ENCODE data around the gene RHOU.
"Not testable (repeated sequence)": the region's sequence is repeated elsewhere in the genome, so short reads cannot be mapped to it uniquely, and the experiment has no call there.

RHOU gene

DNA sequence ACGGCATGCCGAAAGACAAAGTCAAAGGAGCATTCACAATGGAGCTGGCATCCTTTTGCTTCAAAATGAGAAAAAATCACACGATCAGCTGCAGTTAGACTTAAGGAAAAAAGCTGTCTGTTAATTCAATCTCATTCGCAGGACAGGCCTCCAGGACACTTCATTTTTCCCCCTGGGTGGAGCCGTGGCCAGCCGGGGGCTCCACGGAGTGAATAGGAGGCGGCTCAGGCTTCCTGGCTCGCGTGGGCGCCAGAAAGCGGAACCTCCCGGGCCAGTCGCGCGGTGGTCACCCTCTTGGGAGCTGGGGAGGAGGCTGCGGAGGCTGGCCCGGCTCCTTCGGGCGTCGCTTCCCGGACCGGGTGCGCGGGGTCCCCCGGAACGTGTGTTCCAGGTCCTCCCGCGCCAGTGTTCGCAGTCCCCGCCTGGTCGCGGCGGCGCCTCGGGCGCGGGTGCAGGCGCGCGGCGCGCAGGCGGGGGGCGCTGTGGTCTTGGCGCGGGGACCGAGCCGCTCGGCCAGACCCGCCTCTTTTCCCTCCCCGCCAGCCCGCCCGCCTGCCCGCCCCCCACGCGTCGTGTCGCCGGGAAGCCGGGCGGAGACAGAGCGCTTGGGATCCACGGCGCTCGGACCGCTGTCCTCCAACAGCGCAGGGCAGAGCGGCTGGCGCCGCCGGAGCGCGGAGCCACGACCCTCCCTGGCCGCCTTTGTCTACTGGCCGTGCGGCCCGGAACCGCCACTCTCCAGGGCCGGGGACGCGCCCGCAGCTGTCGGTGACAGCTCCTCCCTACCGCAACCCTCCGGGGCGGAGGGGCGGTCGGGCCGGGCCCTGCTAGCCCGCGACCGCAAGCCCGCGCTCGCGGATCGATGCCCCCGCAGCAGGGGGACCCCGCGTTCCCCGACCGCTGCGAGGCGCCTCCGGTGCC lies at the start of gene RHOU:
Gene RHOU (plus strand): TSS at position 599 of the 921 bp plus-strand sequence. CDS start 264 bp downstream, at position 863.
- Histone ChIP-seq H3K4me1 (ENCODE audit: insufficient read depth, low read length) (0 out of 2 replicates have a peak, but pooled peaks cover 8% of the 10 kb centered on the region), H3K9me3 (ENCODE audit: control insufficient read depth, insufficient read depth, low read length) (no peaks in the 10 kb centered on the region), H3K9ac (ENCODE audit: low read depth, low read length) (peak within 1 kb of the TSS; percentile 75), H3K36me3 (ENCODE audit: insufficient read depth, low read length) (no peaks in the 10 kb centered on the region; the same call in 1 of the 2 replicates)

DNA sequence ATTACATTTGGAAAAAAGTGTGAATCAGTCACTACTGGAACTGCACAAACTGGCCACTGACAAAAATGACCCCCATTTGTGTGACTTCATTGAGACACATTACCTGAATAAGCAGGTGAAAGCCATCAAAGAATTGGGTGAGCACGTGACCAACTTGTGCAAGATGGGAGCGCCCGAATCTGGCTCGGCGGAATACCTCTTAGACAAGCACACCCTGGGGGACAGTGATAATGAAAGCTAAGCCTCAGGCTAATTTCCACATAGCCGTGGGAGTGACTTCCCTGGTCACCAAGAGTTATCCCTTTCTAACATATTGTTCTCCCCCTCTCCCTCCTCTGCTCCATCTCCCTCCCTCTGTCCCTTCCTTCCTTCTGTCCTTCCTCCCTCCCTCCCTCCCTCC lies 47.7 kb upstream of the RHOU start:
- H3K9ac ChIP-seq (ENCODE audit: low read depth, low read length), result no peak overlapping the region
- no peaks in the 10 kb centered on the region for H3K4me1 ChIP-seq (ENCODE audit: insufficient read depth, low read length)
- H3K9me3 ChIP-seq (ENCODE audit: control insufficient read depth, insufficient read depth, low read length), result no peaks in the 10 kb centered on the region
- H3K36me3 ChIP-seq (ENCODE audit: insufficient read depth, low read length), result no peaks in the 10 kb centered on the region

- no peak overlapping the region for H3K9ac ChIP-seq (ENCODE audit: low read depth, low read length)
- H3K36me3 ChIP-seq (ENCODE audit: insufficient read depth, low read length), result no peaks in the 10 kb centered on the region
- no peaks in the 10 kb centered on the region for H3K9me3 ChIP-seq (ENCODE audit: control insufficient read depth, insufficient read depth, low read length)
- H3K4me1 ChIP-seq (ENCODE audit: insufficient read depth, low read length), result no peaks in the 10 kb centered on the region
Measured at GRCh38 chr1:228689255-228689654, 46.0 kb upstream of the RHOU start.

GRCh38 chr1:228691211-228691610 lies 44.1 kb upstream of the RHOU start:
- H3K9me3 ChIP-seq (ENCODE audit: control insufficient read depth, insufficient read depth, low read length), result no peaks in the 10 kb centered on the region
- H3K4me1 ChIP-seq (ENCODE audit: insufficient read depth, low read length), result no peaks in the 10 kb centered on the region
- H3K9ac ChIP-seq (ENCODE audit: low read depth, low read length), result no peak overlapping the region
- no peaks in the 10 kb centered on the region for H3K36me3 ChIP-seq (ENCODE audit: insufficient read depth, low read length)

DNA sequence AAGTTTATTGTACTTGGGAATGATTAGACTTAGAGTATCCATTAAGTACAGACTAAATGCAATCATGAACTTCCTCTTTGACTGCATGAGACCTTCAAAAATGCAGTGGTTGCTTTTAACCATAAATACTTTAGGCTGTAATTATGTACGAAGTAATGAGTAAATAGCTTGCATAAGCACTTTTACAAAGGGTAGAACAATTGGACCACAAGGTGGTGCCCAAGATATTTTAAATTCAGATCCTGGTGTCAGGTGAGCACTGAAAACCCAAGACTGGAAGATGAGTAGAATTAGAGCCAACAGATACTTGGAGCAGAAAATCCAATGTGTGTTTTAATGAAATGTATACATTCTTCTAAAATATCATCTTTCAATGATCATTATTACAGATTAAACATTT lies 43.4 kb upstream of the RHOU start:
- Histone ChIP-seq H3K9ac (ENCODE audit: low read depth, low read length) (no peak overlapping the region), H3K4me1 (ENCODE audit: insufficient read depth, low read length) (peaks cover 3% of the 10 kb centered on the region; the same call in 1 of the 2 replicates), H3K9me3 (ENCODE audit: control insufficient read depth, insufficient read depth, low read length) (no peaks in the 10 kb centered on the region), H3K36me3 (ENCODE audit: insufficient read depth, low read length) (no peaks in the 10 kb centered on the region)

- not testable (repeated sequence) for H3K9ac ChIP-seq (ENCODE audit: low read depth, low read length); H3K9me3 ChIP-seq (ENCODE audit: control insufficient read depth, insufficient read depth, low read length); H3K36me3 ChIP-seq (ENCODE audit: insufficient read depth, low read length)
- peaks cover 10% of the 10 kb centered on the region for H3K4me1 ChIP-seq (ENCODE audit: insufficient read depth, low read length)
Measured at GRCh38 chr1:228694447-228694846, 40.8 kb upstream of the RHOU start.

DNA sequence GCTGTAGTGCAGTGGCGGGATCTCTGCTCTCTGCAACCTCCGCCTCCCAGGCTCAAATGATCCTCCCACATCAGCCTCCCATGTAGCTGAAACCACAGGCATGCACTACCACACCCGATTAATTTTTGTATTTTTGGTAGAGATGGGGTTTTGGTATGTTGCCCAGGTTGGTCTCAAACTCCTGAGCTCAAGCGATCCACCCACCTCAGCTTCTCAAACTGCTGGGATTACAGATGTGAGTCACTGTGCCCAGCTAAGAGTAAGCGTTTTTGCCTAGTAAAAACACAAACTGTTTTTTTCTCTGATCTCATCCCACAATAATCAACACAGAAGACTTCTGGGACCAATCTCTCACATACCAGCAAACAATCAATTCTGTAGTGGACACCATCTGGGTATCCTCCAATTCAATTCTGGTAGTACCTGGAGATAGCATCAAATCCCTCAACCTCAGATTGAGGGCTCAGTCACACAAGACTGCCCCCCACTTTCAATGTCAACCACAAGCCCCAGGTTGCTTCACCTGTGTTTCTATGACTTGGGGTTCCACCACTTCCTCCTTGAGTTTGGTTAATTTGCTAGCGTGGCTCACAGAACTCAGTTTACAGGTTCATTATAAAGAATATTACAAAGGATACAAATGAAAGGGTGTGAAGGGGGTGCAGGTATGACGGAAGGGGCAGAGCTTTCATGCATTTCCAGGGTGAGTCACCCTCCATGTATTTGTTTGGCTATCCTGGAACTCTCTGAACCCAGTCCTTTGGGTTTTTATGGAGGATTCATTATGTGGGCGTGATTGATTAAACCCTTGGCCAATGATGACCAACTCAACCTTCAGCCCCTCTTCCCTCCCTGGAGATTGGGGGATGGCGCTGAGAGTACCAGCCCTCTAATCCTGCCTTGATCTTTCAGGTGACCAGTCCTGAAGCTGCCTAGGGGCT lies 40.0 kb upstream of the RHOU start:
- peaks cover 10% of the 10 kb centered on the region for H3K4me1 ChIP-seq (ENCODE audit: insufficient read depth, low read length)
- H3K9me3 ChIP-seq (ENCODE audit: control insufficient read depth, insufficient read depth, low read length), result no peaks in the 10 kb centered on the region
- no peaks in the 10 kb centered on the region for H3K36me3 ChIP-seq (ENCODE audit: insufficient read depth, low read length)
- H3K9ac ChIP-seq (ENCODE audit: low read depth, low read length), result no peak overlapping the region

- peaks cover 10% of the 10 kb centered on the region for H3K4me1 ChIP-seq (ENCODE audit: insufficient read depth, low read length)
- H3K9ac ChIP-seq (ENCODE audit: low read depth, low read length), result no peak overlapping the region
- no peaks in the 10 kb centered on the region for H3K36me3 ChIP-seq (ENCODE audit: insufficient read depth, low read length)
- H3K9me3 ChIP-seq (ENCODE audit: control insufficient read depth, insufficient read depth, low read length), result no peaks in the 10 kb centered on the region
Measured at GRCh38 chr1:228697207-228698016, 37.9 kb upstream of the RHOU start.

DNA sequence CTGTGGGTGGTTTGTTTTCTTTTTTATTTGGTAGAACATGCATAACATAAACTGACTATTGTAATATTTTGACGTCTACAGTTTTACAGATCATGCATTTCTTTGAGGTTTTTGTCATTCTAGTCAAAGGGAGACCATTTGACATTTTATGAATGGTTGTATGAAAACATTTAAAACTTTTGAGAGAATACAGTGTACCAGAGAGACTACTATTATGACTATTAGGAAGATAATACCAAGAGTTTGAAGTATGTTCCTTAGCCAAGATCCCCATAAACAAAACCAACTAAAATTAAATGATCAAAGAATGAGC lies 37.3 kb upstream of the RHOU start:
- H3K36me3 ChIP-seq (ENCODE audit: insufficient read depth, low read length), result no peaks in the 10 kb centered on the region
- no peak overlapping the region for H3K9ac ChIP-seq (ENCODE audit: low read depth, low read length)
- peaks cover 10% of the 10 kb centered on the region for H3K4me1 ChIP-seq (ENCODE audit: insufficient read depth, low read length)
- H3K9me3 ChIP-seq (ENCODE audit: control insufficient read depth, insufficient read depth, low read length), result no peaks in the 10 kb centered on the region

GRCh38 chr1:228702433-228702832 lies 32.8 kb upstream of the RHOU start:
- no peaks in the 10 kb centered on the region for H3K36me3 ChIP-seq (ENCODE audit: insufficient read depth, low read length)
- no peak overlapping the region for H3K9ac ChIP-seq (ENCODE audit: low read depth, low read length)
- H3K9me3 ChIP-seq (ENCODE audit: control insufficient read depth, insufficient read depth, low read length), result no peaks in the 10 kb centered on the region

DNA sequence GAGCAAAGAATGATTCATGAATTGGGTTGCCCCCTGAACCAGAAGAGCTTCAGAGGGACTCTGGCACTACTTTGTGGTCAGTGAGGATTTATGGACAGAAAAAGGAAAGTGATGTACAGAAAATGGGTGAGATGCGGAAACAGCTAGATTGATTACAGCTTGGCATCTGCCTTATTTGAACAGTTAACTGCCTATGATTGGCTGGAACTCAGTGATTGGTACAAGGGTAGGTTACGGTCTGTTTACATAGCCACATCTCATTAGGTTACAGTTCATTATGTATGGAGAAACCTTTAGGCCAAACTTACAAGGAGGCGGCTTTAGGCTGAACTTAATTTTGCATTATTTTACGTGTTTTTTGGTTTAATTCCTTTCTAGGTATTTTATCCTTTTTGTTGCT lies 29.0 kb upstream of the RHOU start:
- Histone ChIP-seq H3K4me1 (ENCODE audit: insufficient read depth, low read length) (no peaks in the 10 kb centered on the region), H3K36me3 (ENCODE audit: insufficient read depth, low read length) (no peaks in the 10 kb centered on the region), H3K9me3 (ENCODE audit: control insufficient read depth, insufficient read depth, low read length) (no peaks in the 10 kb centered on the region), H3K9ac (ENCODE audit: low read depth, low read length) (no peak overlapping the region)

More at GRCh38 chr1:228702433-228702832, 32.8 kb upstream of the RHOU start:
- peaks cover 2% of the 10 kb centered on the region for H3K4me1 ChIP-seq (ENCODE audit: insufficient read depth, low read length)

- Histone ChIP-seq H3K4me1 (ENCODE audit: insufficient read depth, low read length) (no peaks in the 10 kb centered on the region), H3K9me3 (ENCODE audit: control insufficient read depth, insufficient read depth, low read length) (no peaks in the 10 kb centered on the region), H3K9ac (ENCODE audit: low read depth, low read length) (no peak overlapping the region), H3K36me3 (ENCODE audit: insufficient read depth, low read length) (no peaks in the 10 kb centered on the region)
Measured at GRCh38 chr1:228717081-228717480, 18.2 kb upstream of the RHOU start.

DNA sequence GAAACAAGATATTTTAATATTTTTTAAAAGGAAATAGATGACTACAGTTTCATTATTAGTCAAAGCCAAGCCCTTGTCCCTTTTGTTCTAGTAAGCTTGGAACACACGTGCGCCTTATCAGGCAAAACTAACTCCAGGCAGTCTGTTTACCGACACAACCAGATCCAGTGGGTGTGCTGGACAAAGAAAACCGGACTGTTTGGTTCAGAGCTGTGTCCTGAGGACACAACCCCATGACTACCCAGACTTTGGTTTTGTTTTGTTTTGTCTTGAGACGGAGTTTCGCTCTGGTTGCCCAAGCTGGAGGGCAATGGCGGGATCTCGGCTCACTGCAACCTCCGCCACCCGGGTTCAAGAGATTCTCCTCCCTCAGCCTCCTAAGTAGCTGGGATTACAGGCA lies 13.9 kb upstream of the RHOU start:
- Histone ChIP-seq H3K36me3 (ENCODE audit: insufficient read depth, low read length) (no peaks in the 10 kb centered on the region), H3K9me3 (ENCODE audit: control insufficient read depth, insufficient read depth, low read length) (no peaks in the 10 kb centered on the region), H3K4me1 (ENCODE audit: insufficient read depth, low read length) (peaks cover 12% of the 10 kb centered on the region), H3K9ac (ENCODE audit: low read depth, low read length) (no peak overlapping the region)

DNA sequence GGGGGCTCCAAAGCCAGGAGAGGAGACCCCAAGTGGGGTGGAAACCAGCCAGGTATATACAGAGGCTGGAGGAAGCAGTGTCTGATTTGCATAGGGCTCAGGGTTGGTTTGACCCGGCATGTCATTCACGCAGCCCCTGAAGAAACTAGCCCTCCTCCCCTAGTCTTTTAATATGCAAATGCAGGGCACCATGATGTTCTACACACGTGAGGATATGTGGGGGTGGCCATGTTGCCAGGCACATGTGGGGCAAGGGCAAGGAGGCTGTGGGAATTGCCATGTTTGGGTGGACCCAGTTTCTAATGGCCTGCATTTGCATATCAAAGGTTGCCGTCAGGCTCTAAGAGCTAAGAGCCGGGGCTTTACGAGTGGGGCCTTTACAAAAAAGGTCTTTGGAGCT lies 12.0 kb upstream of the RHOU start:
- H3K4me1 ChIP-seq (ENCODE audit: insufficient read depth, low read length), result peaks cover 12% of the 10 kb centered on the region

More for the DNA sequence above, 12.0 kb upstream of the RHOU start:
- no peak overlapping the region for H3K9ac ChIP-seq (ENCODE audit: low read depth, low read length)
- H3K36me3 ChIP-seq (ENCODE audit: insufficient read depth, low read length), result no peaks in the 10 kb centered on the region
- H3K9me3 ChIP-seq (ENCODE audit: control insufficient read depth, insufficient read depth, low read length), result no peaks in the 10 kb centered on the region
